Amniotic stem cell (primary cell): ENCODE data around the gene CTTN.

ENCODE experiments used
- DNase-seq: peaks from one replicate; lab custom pipeline; 2025; lab: John Stamatoyannopoulos, UW

CTTN gene

DNA sequence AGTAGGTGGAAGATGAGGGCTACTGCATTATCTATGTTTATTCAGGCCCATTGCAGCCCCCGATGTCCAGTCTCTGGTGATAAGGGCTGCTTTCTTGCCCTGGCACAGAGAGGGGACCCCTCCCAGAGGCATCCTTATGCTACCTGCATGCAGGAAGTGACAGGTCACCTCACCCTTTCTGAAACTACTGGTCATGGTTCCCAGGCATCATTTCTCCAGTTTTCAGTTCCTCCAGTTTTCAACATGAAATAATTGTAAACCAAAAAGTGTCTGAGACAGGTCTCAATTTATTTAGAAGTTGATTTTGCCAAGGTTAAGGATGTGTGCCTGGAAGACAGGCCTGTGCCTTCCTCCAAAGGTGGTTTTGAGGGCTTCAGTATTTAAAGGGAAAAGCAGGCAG lies 57.0 kb downstream of the CTTN start:
- DNase-seq = no peak

DNA sequence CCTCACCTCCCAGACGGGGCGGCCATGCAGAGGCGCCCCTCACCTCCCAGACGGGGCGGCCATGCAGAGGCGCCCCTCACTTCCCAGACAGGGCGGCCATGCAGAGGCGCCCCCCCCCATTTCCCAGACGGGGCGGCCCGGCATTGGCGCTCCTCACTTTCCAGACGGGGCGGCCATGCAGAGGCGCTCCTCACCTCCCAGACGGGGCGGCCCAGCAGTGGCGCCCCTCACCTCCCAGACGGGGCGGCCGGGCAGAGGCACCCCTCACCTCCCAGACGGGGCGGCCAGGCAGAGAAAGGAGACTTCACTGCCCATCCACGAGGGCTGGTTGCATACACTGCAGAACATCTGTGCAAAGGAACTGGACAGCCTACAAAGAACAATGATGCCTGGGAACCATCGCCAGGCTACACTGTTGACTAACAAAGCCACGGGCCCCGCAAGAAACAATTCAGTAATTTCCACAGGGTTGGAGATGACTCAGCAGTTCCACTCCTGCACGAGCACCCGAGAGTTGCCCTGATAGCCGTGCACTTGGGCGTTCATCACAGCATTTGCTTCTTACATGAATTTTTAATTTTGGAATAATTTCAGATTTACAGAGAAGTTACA lies 58.7 kb downstream of the CTTN start:
- no peak for DNase-seq

DNA sequence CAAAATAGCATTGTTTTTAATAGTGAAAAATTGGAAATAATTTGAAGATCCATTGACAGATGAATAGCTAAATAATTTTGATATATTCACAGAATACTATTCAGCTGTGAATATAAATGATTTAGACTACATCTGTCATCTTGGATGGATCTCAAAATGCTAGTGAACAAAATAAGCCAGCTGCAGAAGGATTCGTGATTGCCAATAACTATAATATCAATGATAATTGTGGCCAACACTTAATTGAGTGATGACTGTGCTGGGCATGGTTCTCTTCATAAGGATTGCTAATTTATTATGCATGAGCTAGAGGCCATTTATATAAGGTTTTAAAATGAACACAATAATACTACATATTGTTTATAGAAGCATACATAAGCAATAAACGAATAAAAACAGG lies 60.4 kb downstream of the CTTN start:
- DNase-seq = no peak

DNA sequence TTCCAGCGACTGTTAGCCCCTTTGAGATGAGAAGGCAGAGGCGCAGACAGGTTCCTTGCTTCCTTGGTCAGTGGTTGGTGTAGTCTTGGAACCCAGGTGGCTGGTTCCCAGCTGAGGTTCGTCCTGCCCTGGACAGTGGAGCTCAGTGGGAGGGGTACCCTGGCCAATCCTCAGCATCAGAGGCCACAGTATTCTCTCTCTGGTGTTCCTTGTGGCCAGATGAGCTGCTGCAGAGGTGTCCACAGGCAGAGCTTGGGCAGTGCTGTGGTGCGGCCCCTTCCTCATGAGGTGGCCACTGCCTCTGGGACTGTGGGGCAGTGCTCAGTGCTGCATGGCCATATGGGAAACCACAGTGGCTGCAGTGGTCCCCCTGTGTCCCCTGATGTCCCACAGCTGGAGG lies 61.8 kb downstream of the CTTN start:
- DNase-seq = no peak

DNA sequence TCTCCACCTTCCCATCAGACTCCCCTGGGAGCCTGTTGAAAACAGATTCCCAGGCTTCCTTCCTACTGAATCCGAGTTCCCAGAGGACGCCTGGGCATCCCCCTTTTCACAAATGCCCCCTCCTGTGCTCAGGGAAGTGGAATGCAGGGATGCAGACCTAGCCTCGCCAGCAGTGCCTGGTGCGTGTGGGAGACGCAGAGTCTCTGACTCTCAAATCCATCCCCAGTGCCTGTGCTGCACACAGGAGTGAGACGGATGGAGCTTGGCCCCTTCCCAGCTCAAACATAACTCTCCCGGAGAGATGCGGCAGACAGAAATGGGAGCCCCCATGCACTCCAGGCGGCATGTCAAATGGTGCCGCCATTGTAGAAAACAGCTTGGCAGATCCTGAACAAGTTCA lies 62.6 kb downstream of the CTTN start:
- DNase-seq = no peak

DNA sequence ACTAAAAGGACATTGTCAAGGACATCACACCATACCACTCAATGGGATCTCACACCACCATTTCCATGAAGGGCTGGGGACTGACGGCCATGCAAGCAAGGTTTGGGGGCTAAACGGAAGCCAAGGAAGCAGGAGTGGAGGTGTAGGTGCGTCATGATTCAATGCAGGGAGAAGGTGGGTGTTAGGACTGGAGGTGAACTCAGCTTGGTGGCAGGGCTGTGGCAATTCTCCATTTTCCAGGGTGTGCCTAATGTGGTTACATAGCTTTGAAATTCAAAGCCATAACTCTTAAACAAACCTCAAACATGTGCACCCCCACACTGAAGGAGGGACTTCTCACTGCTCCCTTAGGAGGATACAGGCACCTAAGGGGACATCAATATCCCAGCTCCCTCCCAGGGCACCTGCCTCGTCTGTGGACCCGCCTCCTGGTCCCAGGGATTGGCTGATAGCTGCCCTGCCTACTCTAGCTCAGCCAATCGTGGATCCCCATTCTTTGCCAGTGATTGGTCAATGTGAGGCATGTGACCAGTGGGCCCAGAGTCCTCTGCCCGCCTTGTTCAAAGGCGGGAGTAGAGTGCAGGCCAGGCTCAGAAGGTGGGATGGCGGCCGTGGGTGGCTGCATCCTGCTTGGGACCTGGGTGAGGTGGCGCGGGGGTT lies 64.6 kb downstream of the CTTN start:
- no peak for DNase-seq

DNA sequence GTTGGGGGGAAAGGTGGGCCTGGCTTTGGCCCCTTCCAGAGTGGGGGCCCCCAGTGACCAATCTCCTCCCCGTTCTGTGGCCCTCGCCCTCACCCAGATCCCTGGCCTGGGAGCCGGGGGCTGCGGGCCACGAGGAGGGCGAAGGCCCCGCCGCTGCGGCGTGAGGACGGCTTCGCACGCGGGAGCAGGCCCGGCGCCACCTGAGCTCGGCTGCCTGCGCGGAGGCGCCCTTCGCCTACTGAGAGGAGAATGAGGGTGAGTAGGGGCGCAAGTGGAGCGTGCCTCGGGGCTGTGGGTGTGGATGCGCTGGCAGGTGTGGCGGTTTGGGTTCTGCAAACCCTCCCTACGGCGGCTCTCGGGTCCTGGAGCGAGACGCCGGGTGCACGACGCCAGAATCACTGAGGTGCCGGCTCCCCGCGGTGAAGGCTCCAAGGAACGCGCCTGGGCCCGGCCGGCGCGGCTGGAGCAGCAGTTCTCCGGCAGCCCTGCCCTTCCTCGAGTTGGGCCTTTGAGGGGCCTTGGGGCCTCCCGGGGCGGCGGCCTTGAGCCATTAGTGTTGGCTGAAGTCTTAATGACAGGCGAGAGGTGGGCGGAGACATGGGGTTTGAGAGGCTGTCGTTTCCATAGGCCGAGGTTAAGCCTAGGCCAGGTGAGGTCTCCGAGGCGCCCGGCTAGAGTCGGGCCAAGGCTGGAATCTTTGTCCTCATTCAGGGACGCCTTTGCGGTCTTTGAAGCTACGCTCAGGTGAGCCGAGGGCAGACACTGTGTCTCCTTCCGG lies 65.3 kb downstream of the CTTN start:
- no peak for DNase-seq

DNA sequence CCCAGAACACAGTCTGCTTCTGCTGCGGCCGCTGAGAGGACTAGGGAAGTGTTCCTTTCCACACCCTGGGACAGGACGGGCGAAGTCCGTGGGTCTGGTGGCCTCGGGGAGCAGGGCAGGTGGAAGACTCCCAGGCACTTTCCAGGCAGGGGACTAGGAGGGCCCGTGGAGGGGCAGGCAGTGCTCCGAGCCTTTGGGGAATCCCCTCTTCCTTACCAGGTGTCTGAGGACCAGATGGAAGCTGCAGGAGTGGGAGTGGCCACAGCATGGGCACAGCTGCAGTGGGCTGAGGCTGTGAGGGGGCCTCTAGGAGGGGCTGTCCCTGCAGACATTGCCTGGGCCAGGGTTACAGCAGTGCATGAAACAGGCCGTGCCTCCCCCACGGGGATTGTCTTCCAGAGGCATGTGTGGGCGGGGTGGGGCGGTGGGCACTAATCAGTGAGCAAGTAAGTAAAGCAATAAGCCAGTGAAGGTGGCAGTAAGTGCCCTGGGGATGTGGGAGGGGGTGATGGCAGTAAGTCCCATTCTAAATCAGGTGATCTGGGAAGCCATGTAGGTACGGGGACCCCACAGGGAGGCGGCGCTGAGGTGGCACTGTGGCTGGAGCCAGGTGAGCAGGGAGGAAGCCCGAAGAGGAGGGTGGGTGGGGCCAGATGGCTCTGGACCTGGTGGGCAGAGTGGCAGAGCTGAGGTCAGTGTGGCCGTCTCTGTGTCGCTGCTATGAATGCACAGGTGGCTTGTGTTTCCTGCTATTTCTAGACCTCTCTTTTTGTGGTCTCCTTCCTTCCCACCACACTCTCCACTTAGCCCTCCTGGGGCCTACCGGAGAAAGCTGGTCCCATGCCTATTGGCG lies 66.4 kb downstream of the CTTN start:
- no peak for DNase-seq

DNA sequence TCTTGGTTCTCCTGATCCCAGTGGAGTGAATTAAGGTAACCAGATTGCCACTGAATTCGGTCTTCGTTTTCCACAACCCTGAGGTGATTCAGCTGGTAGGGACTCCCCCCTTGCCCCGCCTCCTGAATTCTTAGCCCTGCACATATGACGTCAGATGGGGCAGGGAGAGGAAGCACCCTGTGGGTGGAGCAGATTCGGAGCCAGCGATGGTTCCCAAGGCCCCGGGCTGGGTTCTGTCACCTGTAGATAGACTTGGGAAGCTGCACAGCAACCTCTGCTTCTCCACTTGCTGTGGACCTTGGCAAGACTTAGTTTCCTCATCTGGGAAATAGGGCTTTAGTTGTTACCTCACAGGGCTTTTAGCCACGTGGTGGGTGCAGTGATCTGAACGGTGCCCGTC lies 67.8 kb downstream of the CTTN start:
- no peak for DNase-seq

DNA sequence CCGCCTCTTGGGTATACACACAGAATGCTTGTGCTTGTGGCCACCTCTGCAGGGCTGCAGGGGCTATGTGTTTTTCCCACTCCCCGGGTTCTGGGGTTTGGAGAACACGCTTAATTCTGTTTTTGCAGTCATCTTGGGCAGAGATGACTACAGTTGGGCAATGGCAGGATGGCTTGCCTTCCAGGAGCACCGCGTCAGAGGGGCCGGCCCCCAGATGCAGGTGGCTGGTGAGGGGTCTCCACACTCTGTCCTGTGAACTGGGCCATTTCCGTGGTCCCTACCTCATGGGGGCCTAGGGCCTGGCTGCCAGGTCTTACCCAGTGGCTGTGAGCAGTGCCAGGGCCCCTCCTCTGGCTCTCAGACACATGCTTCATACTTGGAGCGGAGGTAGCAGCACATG lies 68.3 kb downstream of the CTTN start:
- no peak for DNase-seq

DNA sequence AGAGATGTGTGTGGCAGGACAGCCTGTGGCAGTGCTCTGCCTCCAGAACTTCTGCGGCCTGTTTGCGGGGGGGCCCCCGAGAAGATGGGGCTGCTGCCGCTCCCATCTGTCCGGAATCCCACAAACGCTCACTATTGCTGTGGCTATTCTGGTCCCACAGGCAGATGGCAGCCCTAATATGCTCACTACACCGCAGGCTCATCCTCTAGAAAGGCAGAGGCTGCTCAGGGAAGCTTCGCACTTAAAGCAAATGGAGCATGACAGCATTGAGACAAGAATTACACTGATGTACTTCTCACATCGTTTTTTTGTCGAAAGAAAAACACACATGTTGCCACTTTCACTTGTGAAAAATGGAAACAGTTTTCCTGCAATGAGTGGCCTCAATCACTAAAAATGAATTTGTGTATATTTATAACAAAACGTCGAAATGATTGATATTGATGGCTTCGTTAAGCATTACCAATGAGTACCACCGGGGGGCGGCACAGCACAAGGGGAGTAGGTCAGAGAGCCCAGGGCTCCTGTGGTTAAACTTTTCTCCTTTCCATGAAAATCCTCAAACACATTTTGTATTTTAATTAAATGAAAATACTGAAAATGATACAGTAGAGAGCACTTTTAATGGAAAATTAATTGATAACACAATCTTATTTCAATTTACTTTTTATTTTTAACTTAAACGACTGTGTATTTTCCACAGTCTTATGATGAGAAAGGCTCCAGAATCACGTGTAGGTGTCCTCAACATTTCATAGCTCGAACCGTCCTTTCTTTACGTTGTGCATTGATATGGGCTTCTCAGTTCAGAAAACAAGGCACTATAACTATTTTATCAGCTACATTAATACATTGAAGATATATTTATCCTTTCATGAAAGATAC lies 69.1 kb downstream of the CTTN start:
- DNase-seq = peak; percentile 19

DNA sequence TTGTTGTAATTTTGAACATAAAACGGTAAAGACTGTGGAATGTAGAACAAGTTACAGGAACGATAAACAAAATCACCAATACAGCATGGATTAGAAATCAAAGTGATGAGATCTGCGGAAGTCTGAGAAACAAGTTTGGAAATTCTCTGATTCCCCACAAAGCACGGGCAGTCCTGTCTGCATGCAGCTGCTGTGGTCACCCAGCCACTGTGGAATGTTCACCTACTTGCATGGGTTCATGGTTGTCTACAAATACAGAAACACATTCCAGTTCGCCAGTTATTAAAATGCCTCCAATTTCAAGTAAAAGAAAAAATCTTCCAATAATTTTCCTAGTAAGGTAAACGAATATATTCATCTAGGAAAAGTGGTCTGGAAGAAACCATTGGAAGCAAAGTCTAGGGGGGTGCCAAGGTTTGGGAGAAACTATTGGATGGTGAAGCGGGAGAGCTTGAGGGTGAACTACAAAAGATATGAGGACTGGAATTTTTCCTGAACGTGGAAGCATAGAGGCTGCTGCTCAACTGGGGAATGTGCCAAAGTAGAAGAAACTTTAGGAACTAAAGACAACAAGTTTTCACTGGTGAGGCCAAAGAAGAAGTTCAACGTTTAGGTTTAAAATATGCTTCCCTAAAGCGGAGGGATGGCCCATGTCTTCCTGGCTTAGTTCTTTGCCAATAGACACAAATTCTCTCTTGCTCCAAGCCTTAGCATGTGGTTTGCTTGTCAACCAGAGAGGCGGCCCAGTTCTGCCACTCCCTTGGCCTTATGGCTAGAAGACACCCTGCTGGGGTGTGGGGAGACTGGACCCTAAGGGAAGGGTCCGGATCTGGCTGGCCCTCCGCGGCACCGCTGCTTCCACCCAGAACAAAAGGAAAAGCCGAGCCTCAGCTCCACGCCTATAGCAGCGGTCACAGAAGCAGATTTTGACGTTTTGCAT lies 70.2 kb downstream of the CTTN start:
- DNase-seq = no peak

DNA sequence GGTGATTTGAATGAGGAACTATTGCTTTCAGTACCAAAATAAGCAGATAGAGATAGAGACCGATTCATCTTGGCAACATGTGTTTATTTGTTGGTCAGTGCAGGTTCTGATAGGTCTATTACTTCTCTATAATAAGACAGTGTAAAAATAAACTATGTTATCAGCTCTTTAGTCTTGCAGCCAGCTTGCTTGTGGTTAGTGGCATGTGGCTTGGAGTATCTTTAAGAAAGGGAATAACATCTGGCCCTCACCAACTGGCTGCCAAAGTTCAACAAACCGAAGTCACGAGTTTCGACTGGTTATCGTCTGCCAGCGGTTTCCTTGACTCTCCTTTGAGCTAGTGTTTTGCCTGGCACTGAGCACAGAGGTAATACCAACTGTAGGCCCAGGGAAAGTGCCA lies 71.8 kb downstream of the CTTN start:
- no peak for DNase-seq

DNA sequence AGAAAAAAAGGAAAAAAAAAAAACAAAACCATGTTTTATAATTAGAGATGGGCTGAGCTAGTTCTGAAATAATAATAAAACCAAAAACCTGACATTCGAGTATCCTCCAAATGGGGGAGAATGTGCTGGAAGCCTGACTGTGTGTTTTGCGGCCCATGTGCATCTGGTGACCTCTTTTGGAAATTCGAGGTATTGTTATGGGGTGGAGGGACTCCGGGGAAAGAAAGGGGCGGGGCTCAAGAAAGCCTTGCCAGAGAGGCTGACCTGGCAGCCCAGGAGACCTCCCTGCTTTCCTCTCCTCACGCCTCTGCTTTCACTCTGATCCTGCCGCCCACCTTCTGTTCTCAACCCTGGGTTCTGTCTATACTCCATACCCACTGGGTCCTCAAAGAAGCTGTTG lies 72.9 kb downstream of the CTTN start:
- no peak for DNase-seq

DNA sequence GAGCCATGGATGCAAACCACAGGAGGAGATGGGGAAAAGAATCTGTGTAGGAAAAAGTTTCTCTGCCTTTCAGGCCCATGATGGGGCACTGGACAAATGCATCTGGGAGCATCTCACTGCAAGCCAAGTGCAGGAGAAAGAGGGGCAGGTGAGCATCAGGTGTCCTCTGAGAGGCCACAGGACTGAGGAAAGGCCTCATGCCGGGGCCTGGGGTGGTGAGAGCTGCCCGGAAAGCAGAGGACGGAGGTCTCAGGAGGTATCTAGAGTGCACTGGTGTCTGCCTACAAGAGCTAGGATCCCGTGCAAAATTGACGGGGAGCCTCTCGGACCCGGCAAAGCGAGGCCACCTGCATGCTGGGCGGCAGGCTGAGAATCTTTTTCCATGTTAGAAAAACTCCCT lies 73.9 kb downstream of the CTTN start:
- no peak for DNase-seq

DNA sequence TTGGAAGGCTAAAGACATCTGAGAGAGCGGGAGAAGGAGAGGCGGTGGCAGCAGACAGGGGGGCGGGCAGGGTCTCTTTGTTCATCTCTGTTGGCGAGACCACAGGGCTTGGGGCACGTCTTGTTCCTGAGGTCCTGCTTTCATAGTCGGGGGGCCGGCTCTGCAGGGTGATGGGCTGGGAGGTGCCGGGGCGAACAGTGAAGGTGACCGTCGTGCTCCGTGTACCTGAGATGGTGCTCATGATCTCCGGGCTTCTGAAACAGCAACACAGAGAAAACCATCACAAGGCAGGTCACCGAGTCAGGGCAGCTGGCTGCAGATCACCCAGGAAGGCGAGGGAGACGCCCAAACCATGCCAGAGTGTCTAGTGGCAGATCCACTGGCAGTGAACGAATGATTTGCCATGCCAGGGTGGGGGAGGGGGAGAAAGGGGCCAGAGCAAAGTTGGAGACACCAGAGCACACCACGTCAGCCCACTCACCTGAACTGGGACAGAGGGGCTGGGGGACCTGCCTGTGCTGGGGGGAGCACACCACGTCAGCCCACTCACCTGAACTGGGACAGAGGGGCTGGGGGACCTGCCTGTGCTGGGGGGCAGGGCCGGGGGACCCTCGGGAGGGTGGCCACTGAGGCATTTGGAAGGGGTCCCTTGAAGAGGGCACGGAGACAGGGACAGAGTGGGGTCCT lies 75.0 kb downstream of the CTTN start:
- DNase-seq = no peak

DNA sequence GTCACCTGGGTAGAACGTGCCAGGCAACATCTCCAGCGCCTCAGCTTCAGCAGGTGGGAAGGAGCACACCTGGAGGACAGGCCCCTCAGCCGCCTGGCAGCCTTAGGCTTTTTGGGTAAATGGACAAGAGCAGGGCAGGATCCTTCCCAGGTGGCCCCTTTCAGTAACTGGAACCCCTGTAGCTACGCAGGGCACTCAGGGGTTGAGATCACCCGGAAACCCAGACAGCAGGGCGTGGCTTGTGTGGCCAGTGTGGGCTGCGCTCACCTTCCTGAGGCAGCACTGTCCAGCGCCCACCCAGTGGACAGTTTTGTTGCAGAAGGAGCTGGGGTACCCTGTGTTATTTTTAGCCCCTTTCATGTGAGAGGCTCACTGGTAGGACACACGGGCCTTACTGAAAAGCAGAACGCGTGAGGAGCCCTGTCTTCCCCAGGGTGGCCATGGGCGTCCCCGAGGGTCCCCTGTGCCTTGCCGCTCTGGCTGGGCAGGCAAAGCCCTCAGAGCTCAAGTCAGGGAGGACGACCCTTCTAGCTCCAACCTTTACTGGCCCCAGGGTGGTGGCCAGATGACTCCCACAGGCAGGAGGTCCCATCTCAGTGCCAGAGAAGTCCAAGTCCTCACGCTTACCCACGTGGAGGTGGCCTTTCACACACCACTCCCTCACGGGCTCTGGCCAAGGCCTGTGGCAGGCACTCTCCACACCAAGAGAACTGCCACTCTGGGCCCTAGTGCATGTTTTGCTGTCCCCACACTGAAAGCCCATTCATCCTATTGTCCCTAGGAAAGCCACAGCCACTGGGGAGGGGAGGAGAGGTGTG lies 75.8 kb downstream of the CTTN start:
- DNase-seq = no peak

DNA sequence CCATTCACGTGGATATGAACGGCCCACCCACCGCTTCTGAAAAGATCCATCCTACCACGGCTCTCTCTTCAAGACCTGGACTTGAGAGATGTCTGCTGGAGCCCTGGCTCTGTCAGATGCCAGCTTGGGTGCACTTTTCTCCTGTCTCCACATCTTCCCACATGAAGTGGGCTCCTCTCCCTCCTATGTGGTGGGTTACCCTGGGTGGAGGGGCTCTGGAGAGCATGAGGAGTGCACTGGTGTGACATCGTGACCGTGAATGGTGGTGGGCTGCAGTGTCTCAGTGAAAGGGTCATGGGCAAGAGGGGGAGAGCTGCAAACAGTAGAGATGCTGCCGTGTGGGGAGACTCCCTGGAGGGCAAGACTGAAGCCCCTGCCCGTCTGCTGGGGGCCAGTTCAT lies 76.4 kb downstream of the CTTN start:
- DNase-seq = no peak

DNA sequence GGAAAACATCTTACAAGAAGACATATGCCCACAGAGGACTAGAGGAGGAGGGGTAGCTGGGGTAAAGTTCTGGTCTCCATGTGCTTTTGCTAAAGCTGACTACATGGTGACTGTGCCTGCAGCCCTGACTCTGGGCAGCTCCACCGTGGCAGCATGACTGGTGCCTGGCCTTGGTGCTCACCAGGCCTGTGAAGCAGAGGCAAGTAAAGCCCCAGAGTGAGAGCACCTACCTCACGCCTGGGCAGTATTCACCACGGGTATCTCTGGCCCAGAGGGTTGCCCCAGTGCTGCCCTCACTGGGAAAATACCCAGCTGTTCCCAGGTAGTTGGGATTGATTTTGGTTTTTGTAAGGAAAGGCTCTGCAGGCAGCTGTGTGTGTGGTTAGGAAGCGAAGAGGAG lies 78.3 kb downstream of the CTTN start:
- DNase-seq = no peak
